OCI-LY1 (cell line): ENCODE data around the gene MAB21L4.

Experiments
- H2AFZ ChIP-seq: fragments of 200-600 bp; sonication (generic), shearing (Covaris generic); 2 replicates; pipeline ENCODE4 v1.6.0; 2014; ENCODE audit warnings: antibody characterized with exemption, mild to moderate bottlenecking, low read length
- H3F3A ChIP-seq: fragments of 200-600 bp; sonication (generic), shearing (Covaris generic); 2 replicates; pipeline ENCODE4 v1.6.0; 2014; ENCODE audit warnings: mild to moderate bottlenecking, antibody characterized with exemption, low read length, moderate library complexity; ENCODE audit not compliant: insufficient read depth
- H3K27ac ChIP-seq: fragments of 200-600 bp; sonication (generic); 2 replicates; pipeline ENCODE4 v1.5.1; 2014; ENCODE audit warnings: low read length, mixed run types, mild to moderate bottlenecking, low read depth; ENCODE audit not compliant: poor library complexity, severe bottlenecking
- H3K27me3 ChIP-seq: fragments of 200-600 bp; sonication (generic); 2 replicates; pipeline ENCODE4 v1.6.0; 2014; ENCODE audit warnings: antibody characterized with exemption, mild to moderate bottlenecking, low read length, moderate library complexity; ENCODE audit not compliant: insufficient read depth
- H3K36me3 ChIP-seq: fragments of 200-600 bp; sonication (generic); 2 replicates; pipeline ENCODE4 v1.6.1; 2014; ENCODE audit warnings: mild to moderate bottlenecking, antibody characterized with exemption, low read length, moderate library complexity, mixed read lengths; ENCODE audit not compliant: insufficient read depth
- H3K4me1 ChIP-seq: fragments of 200-600 bp; sonication (generic); 2 replicates; pipeline ENCODE4 v1.5.1; 2014; ENCODE audit warnings: mild to moderate bottlenecking, low read length, moderate library complexity; ENCODE audit not compliant: insufficient read depth, severe bottlenecking
- H3K4me2 ChIP-seq: fragments of 200-600 bp; sonication (generic), shearing (Covaris generic); 2 replicates; pipeline ENCODE4 v1.6.1; 2014; ENCODE audit warnings: low read length
- H3K4me3 ChIP-seq: fragments of 200-600 bp; sonication (generic); 2 replicates; pipeline ENCODE4 v1.5.1; 2014; ENCODE audit warnings: low read length, low read depth, mild to moderate bottlenecking, mixed read lengths; ENCODE audit not compliant: poor library complexity, severe bottlenecking
- H3K79me2 ChIP-seq: fragments of 200-600 bp; shearing (Covaris generic); 2 replicates; pipeline ENCODE4 v1.6.1; 2016; ENCODE audit warnings: mixed run types, low read length, mixed read lengths; ENCODE audit not compliant: insufficient read depth
- H3K9ac ChIP-seq: fragments of 200-600 bp; sonication (generic), shearing (Covaris generic); 2 replicates; pipeline ENCODE4 v1.6.1; 2014; ENCODE audit warnings: mild to moderate bottlenecking, low read length, mixed read lengths
- H3K9me2 ChIP-seq: fragments of 200-600 bp; sonication (generic), shearing (Covaris generic); 2 replicates; pipeline ENCODE4 v1.6.1; 2014; ENCODE audit warnings: low read depth, mild to moderate bottlenecking, low read length, mixed read lengths
- H3K9me3 ChIP-seq: fragments of 200-600 bp; shearing (Covaris generic); 2 replicates; pipeline ENCODE4 v1.6.1; 2014; ENCODE audit warnings: low read length, mixed read lengths
- H4K20me1 ChIP-seq: fragments of 200-600 bp; sonication (generic), shearing (Covaris generic); 2 replicates; pipeline ENCODE4 v1.6.0; 2016; ENCODE audit warnings: mild to moderate bottlenecking, low read length; ENCODE audit not compliant: insufficient read depth
- CTCF ChIP-seq: fragments of 200-600 bp; sonication (generic), shearing (Covaris generic); IDR thresholded peaks from 2 replicates; pipeline ENCODE4 v1.5.1; 2017; ENCODE audit warnings: mild to moderate bottlenecking, antibody characterized with exemption, low read length, moderate library complexity, mixed read lengths
- EZH2 ChIP-seq: fragments of 200-600 bp; sonication (generic), shearing (Covaris generic); IDR thresholded peaks from 2 replicates; pipeline ENCODE4 v1.8.0; 2017; ENCODE audit warnings: borderline replicate concordance, mixed run types, mild to moderate bottlenecking, antibody characterized with exemption, low read length, moderate library complexity, mixed read lengths

MAB21L4 gene

DNA sequence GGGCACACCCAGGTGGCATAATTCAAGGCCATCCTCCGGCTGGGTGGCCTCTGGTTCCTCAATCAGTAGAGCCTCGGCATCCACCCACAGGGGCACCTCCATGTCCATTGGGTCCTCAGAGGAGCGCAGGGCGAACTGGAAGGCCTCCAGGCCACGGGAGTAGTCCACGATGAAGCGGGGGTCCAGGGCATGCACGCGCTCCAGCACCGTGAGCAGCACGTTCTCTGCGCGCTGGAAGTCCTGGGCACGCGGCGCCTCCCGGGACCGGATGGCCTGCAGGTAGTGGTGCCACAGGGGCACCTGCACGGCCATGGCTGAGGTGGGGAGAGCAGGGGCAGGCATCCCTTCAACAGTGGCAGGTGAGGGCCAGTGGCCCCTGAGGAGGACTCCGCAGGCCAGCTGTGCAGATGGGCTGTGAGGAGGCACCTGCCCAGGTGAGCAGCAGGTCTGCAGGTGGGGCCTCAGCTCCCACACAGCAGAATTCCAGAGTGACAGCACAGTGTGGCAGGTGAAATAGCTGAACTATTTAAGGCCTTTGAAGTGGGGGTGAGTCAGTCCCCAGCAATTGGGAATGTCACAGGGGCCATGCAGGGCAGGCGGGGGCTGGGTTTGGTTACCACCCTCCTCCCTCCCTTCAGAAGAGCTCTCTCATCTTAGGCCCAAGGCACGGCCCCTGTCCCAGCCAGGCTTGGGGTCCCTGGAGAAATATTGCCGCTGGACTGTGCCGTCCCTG, at the start of gene MAB21L4:
TSS of gene MAB21L4 (minus strand) at position 501 of the 733 bp plus-strand sequence. CDS start at position 342, 159 bp downstream.
- Histone ChIP-seq H3K4me2 (no peak within 1 kb of the TSS), H2AFZ (no peak within 1 kb of the TSS), H3K36me3 (no peaks in the 10 kb centered on the region), H3K9me3 (no peaks in the 10 kb centered on the region), H4K20me1 (no peaks in the 10 kb centered on the region), H3K79me2 (no peaks in the 10 kb centered on the region), H3K4me1 (no peaks in the 10 kb centered on the region), H3F3A (no peaks in the 10 kb centered on the region), H3K4me3 (no peak within 1 kb of the TSS), H3K9me2 (no peaks in the 10 kb centered on the region), H3K27me3 (no peaks in the 10 kb centered on the region), H3K27ac (no peak within 1 kb of the TSS), H3K9ac (no peak within 1 kb of the TSS)
- TF ChIP-seq CTCF (no peak), EZH2 (no peak)

DNA sequence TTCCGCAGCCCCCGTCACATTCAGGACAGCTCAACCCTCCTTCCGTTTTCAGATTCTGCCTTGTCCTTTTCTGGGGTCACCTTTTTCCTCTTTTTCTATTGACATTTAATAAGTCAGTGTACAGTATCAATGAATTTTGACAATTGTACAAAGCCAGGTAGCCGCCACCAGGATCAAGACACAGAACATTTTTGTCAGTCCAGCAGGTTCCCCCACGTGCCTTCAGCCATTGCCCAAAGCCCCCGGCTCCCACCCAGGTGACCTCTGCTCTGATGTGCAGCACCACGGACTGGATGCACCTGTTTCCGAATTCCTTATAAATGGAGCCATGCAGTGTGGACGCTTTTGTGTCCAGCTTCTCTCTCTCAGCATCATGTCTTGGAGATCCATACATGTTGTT, 40.1 kb upstream of the MAB21L4 start:
- no peak overlapping the region for H3K9ac ChIP-seq
- H3K27me3 ChIP-seq: no peaks in the 10 kb centered on the region; the same call in 1 of the 2 replicates
- H3K36me3 ChIP-seq: no peaks in the 10 kb centered on the region
- H3K27ac ChIP-seq: no peak overlapping the region
- H3F3A ChIP-seq: no peaks in the 10 kb centered on the region
- no peaks in the 10 kb centered on the region for H3K79me2 ChIP-seq
- no peak overlapping the region for H3K4me3 ChIP-seq
- no peak overlapping the region for H2AFZ ChIP-seq
- H3K9me2 ChIP-seq: no peaks in the 10 kb centered on the region
- no peaks in the 10 kb centered on the region for H3K4me1 ChIP-seq
- H3K9me3 ChIP-seq: no peaks in the 10 kb centered on the region
- no peaks in the 10 kb centered on the region for H4K20me1 ChIP-seq
- H3K4me2 ChIP-seq: no peak overlapping the region
- TF ChIP-seq CTCF (no peak), EZH2 (no peak)

DNA sequence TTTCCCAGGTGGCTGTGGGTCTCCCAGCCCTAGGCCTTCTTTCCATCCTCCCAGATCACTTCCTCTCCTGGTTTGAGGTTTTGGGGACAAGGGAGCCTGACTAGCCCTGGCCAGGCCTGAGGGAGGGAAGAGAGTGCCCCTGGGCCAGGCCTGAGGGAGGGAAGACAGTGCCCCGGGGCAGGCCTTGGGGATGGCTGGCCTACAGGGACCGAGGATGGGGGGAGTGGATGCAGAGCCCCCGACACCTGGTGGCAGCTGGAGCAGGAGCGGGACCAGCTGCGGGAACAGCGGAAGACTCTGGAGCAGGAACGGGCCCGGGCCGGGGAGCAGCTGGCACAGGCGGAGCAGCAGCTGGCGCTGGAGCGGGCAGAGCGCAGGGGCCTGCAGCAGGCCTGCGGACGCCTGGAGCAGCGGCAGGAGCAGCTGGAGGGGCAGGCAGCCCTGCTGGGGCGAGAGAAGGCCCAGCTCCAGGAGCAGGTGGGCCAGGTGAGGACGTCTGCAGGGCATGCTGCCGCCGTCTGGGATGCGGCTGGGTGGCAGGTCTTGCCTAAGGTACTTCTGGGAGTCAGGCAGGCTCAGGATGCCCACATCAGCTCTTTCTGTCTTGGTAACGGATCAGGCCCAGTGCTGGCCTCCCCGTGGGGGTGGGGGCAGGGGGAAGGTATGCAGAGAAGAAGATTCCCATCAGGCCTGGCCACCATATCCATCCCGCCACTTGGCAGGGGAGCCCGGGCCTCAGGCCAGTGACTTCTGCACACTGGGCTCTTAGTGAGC, 39.3 kb upstream of the MAB21L4 start:
- no peak overlapping the region for H3K4me2 ChIP-seq
- no peaks in the 10 kb centered on the region for H3F3A ChIP-seq
- no peaks in the 10 kb centered on the region for H3K36me3 ChIP-seq
- no peaks in the 10 kb centered on the region for H4K20me1 ChIP-seq
- H3K79me2 ChIP-seq: no peaks in the 10 kb centered on the region
- no peaks in the 10 kb centered on the region for H3K9me2 ChIP-seq
- H3K9ac ChIP-seq: no peak overlapping the region
- H3K9me3 ChIP-seq: no peaks in the 10 kb centered on the region
- no peaks in the 10 kb centered on the region for H3K27me3 ChIP-seq
- H3K27ac ChIP-seq: no peak overlapping the region
- no peak overlapping the region for H2AFZ ChIP-seq
- no peaks in the 10 kb centered on the region for H3K4me1 ChIP-seq
- TF ChIP-seq EZH2 (no peak), CTCF (no peak)
- H3K4me3 ChIP-seq: no peak overlapping the region
